SK-N-SH (cell line): ENCODE results near the gene NBEA. TPM values are rescaled to one million over a fixed set of nuclear protein-coding genes. Genes with fewer than 3 reads are reported as not detected.
A peak's percentile ranks its signal among the peaks of the same experiment; 100 is the strongest.

Experiments
- CTCF ChIA-PET: fragments of 300-600, 350-600 bp; formaldehyde crosslinking; extraction: SDS; loops from one replicate; lab custom pipeline; 2021; lab: Yijun Ruan, JAX
- POLR2A ChIA-PET: fragments of 350-600 bp; sonication (Branson Sonifier 250); formaldehyde crosslinking; extraction: SDS; loops from one replicate; lab custom pipeline; 2020; ENCODE audit warnings: antibody characterized with exemption, inconsistent platforms; lab: Yijun Ruan, JAX
- DNase-seq: peaks from one replicate; pipeline ENCODE4 v3.0.0; 2012
- H2AFZ ChIP-seq: fragments of 200-600 bp; sonication (generic); 2 replicates; pipeline ENCODE4 v1.8.1; 2016; ENCODE audit warnings: antibody characterized with exemption, mild to moderate bottlenecking, low read depth
- H3F3A ChIP-seq: fragments of 200-600 bp; sonication (generic); replicated peaks from 2 replicates; pipeline ENCODE3; 2016; ENCODE audit warnings: antibody characterized with exemption, mild to moderate bottlenecking; ENCODE audit not compliant: insufficient read depth
- H3K27ac ChIP-seq, 2 experiments: fragments of 200-500 bp in 1 of 2; fragments of 200-600 bp in 1 of 2; sonication (Bioruptor generic) in 1 of 2; sonication (generic), shearing (Covaris generic) in 1 of 2; 2 replicates each; pipeline versions ENCODE4 v1.5.1 to v1.6.1; 2014 to 2016; ENCODE audit warnings: low read depth in 2 of 2, inconsistent platforms in 1 of 2, low read length in 1 of 2, mild to moderate bottlenecking in 1 of 2, mixed read lengths in 1 of 2
- H3K27me3 ChIP-seq: fragments of 200-600 bp; sonication (generic), shearing (Covaris generic); 2 replicates; pipeline ENCODE4 v1.6.1; 2016; ENCODE audit warnings: mixed run types; ENCODE audit not compliant: insufficient read depth
- H3K36me3 ChIP-seq, 2 experiments: fragments of 200-500 bp in 1 of 2; fragments of 200-600 bp in 1 of 2; sonication (Bioruptor generic) in 1 of 2; sonication (generic) in 1 of 2; replicated peaks in 1 of 2; 2 replicates each; pipeline versions ENCODE3 to v1.5.1; 2014 to 2016; ENCODE audit warnings: low read length in 1 of 2, mild to moderate bottlenecking in 1 of 2; ENCODE audit not compliant: insufficient read depth in 2 of 2, control insufficient read depth in 1 of 2
- H3K4me1 ChIP-seq, 2 experiments: fragments of 200-500 bp in 1 of 2; fragments of 200-600 bp in 1 of 2; sonication (Bioruptor generic) in 1 of 2; sonication (generic), shearing (Covaris generic) in 1 of 2; 2 replicates each; pipeline versions ENCODE4 v1.5.1 to v1.6.1; 2014 to 2016; ENCODE audit warnings: low read depth in 1 of 2, low read length in 1 of 2, mixed run types in 1 of 2; ENCODE audit not compliant: insufficient read depth in 2 of 2, control insufficient read depth in 1 of 2
- H3K4me2 ChIP-seq: fragments of 200-600 bp; sonication (generic), shearing (Covaris generic); 2 replicates; pipeline ENCODE4 v1.6.1; 2017; ENCODE audit warnings: mixed run types
- H3K4me3 ChIP-seq, 2 experiments: fragments of 200-500 bp in 1 of 2; fragments of 200-600 bp in 1 of 2; sonication (Bioruptor generic) in 1 of 2; sonication (generic), shearing (Covaris generic) in 1 of 2; 2 replicates each; pipeline versions ENCODE4 v1.5.1 to v1.8.1; 2014 to 2016; ENCODE audit warnings: low read depth in 2 of 2, inconsistent platforms in 1 of 2, low read length in 1 of 2, mild to moderate bottlenecking in 1 of 2, mixed read lengths in 1 of 2, moderate library complexity in 1 of 2
- H3K79me2 ChIP-seq: fragments of 200-600 bp; sonication (generic); 2 replicates; pipeline ENCODE4 v1.8.1; 2017; ENCODE audit warnings: mild to moderate bottlenecking; ENCODE audit not compliant: insufficient read depth
- H3K9ac ChIP-seq: fragments of 200-600 bp; sonication (generic); 2 replicates; pipeline ENCODE4 v1.6.1; 2017; ENCODE audit warnings: mixed run types
- H3K9me2 ChIP-seq: fragments of 200-600 bp; sonication (generic); 2 replicates; pipeline ENCODE4 v1.6.1; 2017; ENCODE audit warnings: mixed run types
- H3K9me3 ChIP-seq: fragments of 200-600 bp; sonication (generic); 2 replicates; pipeline ENCODE4 v1.6.1; 2017; ENCODE audit warnings: mixed run types, mild to moderate bottlenecking, moderate library complexity
- H4K20me1 ChIP-seq: fragments of 200-600 bp; sonication (generic); 2 replicates; pipeline ENCODE4 v1.6.1; 2017; ENCODE audit warnings: mild to moderate bottlenecking, mixed run types; ENCODE audit not compliant: insufficient read depth
- FOXJ3 ChIP-seq: sonication (generic); formaldehyde crosslinking; IDR thresholded peaks from 2 replicates; pipeline ENCODE4 v1.5.1; 2020; ENCODE audit warnings: mild to moderate bottlenecking, missing genetic modification reagents
- GABPA ChIP-seq: IDR thresholded peaks from 2 replicates; pipeline ENCODE4 v1.4.0; 2012; ENCODE audit warnings: low read depth, mild to moderate bottlenecking
- GATA2 ChIP-seq: sonication (generic); formaldehyde crosslinking; IDR thresholded peaks from 2 replicates; pipeline ENCODE4 v1.5.0; 2020; ENCODE audit warnings: mild to moderate bottlenecking, missing genetic modification reagents
- MXI1 ChIP-seq: IDR thresholded peaks from 2 replicates; pipeline ENCODE4 v1.6.1; 2012; ENCODE audit warnings: mild to moderate bottlenecking, low read depth, low read length, improper control_type of control experiment
- NFIC ChIP-seq: IDR thresholded peaks from 2 replicates; pipeline ENCODE4 v1.4.0; 2012; ENCODE audit warnings: borderline replicate concordance
- RCOR1 ChIP-seq: fragments of 150-350 bp; IDR thresholded peaks from 2 replicates; pipeline ENCODE4 v1.6.1; 2017; ENCODE audit warnings: antibody characterized with exemption, low read length
- REST ChIP-seq: IDR thresholded peaks from 2 replicates; pipeline ENCODE4 v1.6.1; 2012; ENCODE audit warnings: mild to moderate bottlenecking, low read depth, low read length, moderate library complexity
- RFX5 ChIP-seq: IDR thresholded peaks from 2 replicates; pipeline ENCODE4 v1.6.1; 2012; ENCODE audit warnings: mild to moderate bottlenecking, improper control_type of control experiment, low read length
- RXRA ChIP-seq: IDR thresholded peaks from 2 replicates; pipeline ENCODE4 v1.4.0; 2012; ENCODE audit warnings: low read depth, mild to moderate bottlenecking, borderline replicate concordance
- SIN3A ChIP-seq: IDR thresholded peaks from 2 replicates; pipeline ENCODE4 v1.6.1; 2012; ENCODE audit warnings: low read depth, mild to moderate bottlenecking, low read length, moderate library complexity, borderline replicate concordance
- TAF1 ChIP-seq: IDR thresholded peaks from 2 replicates; pipeline ENCODE4 v1.6.1; 2012; ENCODE audit warnings: low read depth, mild to moderate bottlenecking, low read length, moderate library complexity, borderline replicate concordance
- WGBS: methylation state at CpG from one replicate; pipeline ENCODE4 v1.1.6; 2017; ENCODE audit warnings: low lambda C conversion rate; 5-methylcytosine and 5-hydroxymethylcytosine counted together
- polyA plus RNA-seq, 3 experiments: library from polyadenylated mRNA; depleted of rRNA; stranded (reverse); fragments of >200 nt; gene quantifications; 2 replicates each; pipeline ENCODE4 v1.2.3, GENCODE V29; 2012
- TF ChIP-seq, protein P1 (sequence below): fragments of 200-600 bp; sonication (generic); IDR thresholded peaks from 2 replicates; pipeline ENCODE4 v1.6.1; 2017; ENCODE audit warnings: antibody characterized with exemption, mild to moderate bottlenecking, moderate library complexity
- TF ChIP-seq, protein P2 (sequence below): IDR thresholded peaks from 2 replicates; pipeline ENCODE4; 2012
- TF ChIP-seq, protein P3 (sequence below): fragments of 150-350 bp; IDR thresholded peaks from 2 replicates; pipeline ENCODE4 v1.6.1; 2017; ENCODE audit warnings: antibody characterized with exemption, low read length, low read depth, borderline replicate concordance

The NBEA gene
- polyA plus RNA-seq, 1 of the 3 experiments (the other 2 are of a cell fraction), result 12.3 TPM

- Histone ChIP-seq H3K9ac (no peak overlapping the region), H3K36me3 (peaks cover 12 to 13% of the 10 kb centered on the region in 2 experiments)
These were observed 672.6 kb downstream of the NBEA start for GRCh38 chr13:35614666-35615065.

GRCh38 chr13:35617420-35617819, 675.4 kb downstream of the NBEA start:
- peaks cover 0 to 5% of the 10 kb centered on the region in 2 experiments for H3K36me3 ChIP-seq
- POLR2A ChIA-PET, result no interaction called here
- 87% methylated on average over 6 of the region's 6 CpGs for WGBS
- H3K4me1 ChIP-seq, result peaks cover 0 to 18% of the 10 kb centered on the region in 2 experiments; a peak in 2 of 4 replicates
- H3K79me2 ChIP-seq, result no peaks in the 10 kb centered on the region
- no peaks in the 10 kb centered on the region for H3F3A ChIP-seq
- H3K27ac ChIP-seq, result peak overlapping the region in 1 of 2 experiments; percentile 9; a peak in 1 of 4 replicates
- H4K20me1 ChIP-seq, result no peaks in the 10 kb centered on the region
- no peak for TF ChIP-seq RXRA
- TF ChIP-seq SIN3A, result no peak
- no peak for TF ChIP-seq REST
- TF ChIP-seq RCOR1, result no peak
- TF ChIP-seq, protein P1, sequence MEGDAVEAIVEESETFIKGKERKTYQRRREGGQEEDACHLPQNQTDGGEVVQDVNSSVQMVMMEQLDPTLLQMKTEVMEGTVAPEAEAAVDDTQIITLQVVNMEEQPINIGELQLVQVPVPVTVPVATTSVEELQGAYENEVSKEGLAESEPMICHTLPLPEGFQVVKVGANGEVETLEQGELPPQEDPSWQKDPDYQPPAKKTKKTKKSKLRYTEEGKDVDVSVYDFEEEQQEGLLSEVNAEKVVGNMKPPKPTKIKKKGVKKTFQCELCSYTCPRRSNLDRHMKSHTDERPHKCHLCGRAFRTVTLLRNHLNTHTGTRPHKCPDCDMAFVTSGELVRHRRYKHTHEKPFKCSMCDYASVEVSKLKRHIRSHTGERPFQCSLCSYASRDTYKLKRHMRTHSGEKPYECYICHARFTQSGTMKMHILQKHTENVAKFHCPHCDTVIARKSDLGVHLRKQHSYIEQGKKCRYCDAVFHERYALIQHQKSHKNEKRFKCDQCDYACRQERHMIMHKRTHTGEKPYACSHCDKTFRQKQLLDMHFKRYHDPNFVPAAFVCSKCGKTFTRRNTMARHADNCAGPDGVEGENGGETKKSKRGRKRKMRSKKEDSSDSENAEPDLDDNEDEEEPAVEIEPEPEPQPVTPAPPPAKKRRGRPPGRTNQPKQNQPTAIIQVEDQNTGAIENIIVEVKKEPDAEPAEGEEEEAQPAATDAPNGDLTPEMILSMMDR, result no peak
- no peak for TF ChIP-seq NFIC
- TF ChIP-seq TAF1, result no peak
- no peak overlapping the region for H3K9ac ChIP-seq
- H3K9me3 ChIP-seq, result no peaks in the 10 kb centered on the region
- DNase-seq, result no peak
- no peaks in the 10 kb centered on the region for H3K9me2 ChIP-seq
- CTCF ChIA-PET, result no interaction called here
- no peaks in the 10 kb centered on the region for H3K27me3 ChIP-seq
- H3K4me3 ChIP-seq, result no peak overlapping the region
- no peak overlapping the region for H2AFZ ChIP-seq
- no peak overlapping the region for H3K4me2 ChIP-seq

More at GRCh38 chr13:35614666-35615065, 672.6 kb downstream of the NBEA start:
- DNase-seq, result no peak
- Histone ChIP-seq H3K9me3 (no peaks in the 10 kb centered on the region), H3K9me2 (no peaks in the 10 kb centered on the region), H3K4me3 (no peak overlapping the region), H3K79me2 (no peaks in the 10 kb centered on the region), H2AFZ (no peak overlapping the region), H3K4me2 (no peak overlapping the region), H3F3A (no peaks in the 10 kb centered on the region), H3K27me3 (no peaks in the 10 kb centered on the region), H3K4me1 (peaks cover 0 to 15% of the 10 kb centered on the region in 2 experiments; a peak in 2 of 4 replicates), H4K20me1 (no peaks in the 10 kb centered on the region), H3K27ac (no peak overlapping the region)
- ChIA-PET CTCF (interaction anchor here (0.6 to 2.8 kb wide), 4 partner anchors 10 to 141 kb away, joined by 3 to 11 read pairs (median 3); no protein-coding TSS in a partner anchor), POLR2A (no interaction called here)
- TF ChIP-seq GABPA, result no peak
- no peak for TF ChIP-seq FOXJ3 (CRISPR knock-in tag)
- no peak for TF ChIP-seq TAF1
- no peak for TF ChIP-seq GATA2 (CRISPR knock-in tag)
- TF ChIP-seq SIN3A, result no peak
- TF ChIP-seq RFX5, result no peak
- TF ChIP-seq, protein P2, sequence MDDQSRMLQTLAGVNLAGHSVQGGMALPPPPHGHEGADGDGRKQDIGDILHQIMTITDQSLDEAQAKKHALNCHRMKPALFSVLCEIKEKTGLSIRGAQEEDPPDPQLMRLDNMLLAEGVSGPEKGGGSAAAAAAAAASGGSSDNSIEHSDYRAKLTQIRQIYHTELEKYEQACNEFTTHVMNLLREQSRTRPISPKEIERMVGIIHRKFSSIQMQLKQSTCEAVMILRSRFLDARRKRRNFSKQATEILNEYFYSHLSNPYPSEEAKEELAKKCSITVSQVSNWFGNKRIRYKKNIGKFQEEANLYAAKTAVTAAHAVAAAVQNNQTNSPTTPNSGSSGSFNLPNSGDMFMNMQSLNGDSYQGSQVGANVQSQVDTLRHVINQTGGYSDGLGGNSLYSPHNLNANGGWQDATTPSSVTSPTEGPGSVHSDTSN, result no peak
- TF ChIP-seq, protein P3, sequence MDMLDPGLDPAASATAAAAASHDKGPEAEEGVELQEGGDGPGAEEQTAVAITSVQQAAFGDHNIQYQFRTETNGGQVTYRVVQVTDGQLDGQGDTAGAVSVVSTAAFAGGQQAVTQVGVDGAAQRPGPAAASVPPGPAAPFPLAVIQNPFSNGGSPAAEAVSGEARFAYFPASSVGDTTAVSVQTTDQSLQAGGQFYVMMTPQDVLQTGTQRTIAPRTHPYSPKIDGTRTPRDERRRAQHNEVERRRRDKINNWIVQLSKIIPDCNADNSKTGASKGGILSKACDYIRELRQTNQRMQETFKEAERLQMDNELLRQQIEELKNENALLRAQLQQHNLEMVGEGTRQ, result no peak
- TF ChIP-seq MXI1, result no peak
- TF ChIP-seq RXRA, result no peak
- 98% methylated on average over 2 of the region's 2 CpGs for WGBS
